Activated CD4-positive, CD25-positive, alpha-beta regulatory T cell treated with anti-CD3 and anti-CD28 coated beads, Interleukin-2, amount 50 U/mL, for 24 hours (primary cell): ENCODE measurements around the gene COL19A1.
A peak's percentile ranks its signal among the peaks of the same experiment; 100 is the strongest.

ENCODE experiments used
- ATAC-seq, 2 donors: fragments of 150-1000 bp; cut with Tn5 transposase; one replicate each; pipeline ENCODE4 v1.10.0; 2021; ENCODE audit warnings: mild to moderate bottlenecking in 1 of 2, moderate library complexity in 1 of 2

Gene COL19A1

DNA sequence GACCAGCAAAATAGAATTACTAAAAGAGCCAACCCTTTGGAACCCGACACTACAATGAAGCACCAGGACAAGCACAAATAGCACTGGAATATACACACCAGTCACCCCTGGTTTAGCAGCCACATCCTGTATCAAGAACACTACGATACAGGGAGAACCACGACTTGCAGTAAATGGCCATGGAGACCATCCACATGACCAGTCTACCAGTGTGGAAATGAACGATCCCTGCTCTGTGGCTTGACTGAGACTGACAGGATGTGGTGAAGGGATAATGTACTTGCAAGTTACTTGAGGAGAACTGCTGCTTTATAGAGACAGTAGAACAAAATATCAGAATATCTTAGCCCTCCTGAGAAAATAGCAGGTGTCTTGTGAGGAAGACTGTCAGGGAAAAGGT, 266.9 kb downstream of the COL19A1 start:
- ATAC-seq = no peak

DNA sequence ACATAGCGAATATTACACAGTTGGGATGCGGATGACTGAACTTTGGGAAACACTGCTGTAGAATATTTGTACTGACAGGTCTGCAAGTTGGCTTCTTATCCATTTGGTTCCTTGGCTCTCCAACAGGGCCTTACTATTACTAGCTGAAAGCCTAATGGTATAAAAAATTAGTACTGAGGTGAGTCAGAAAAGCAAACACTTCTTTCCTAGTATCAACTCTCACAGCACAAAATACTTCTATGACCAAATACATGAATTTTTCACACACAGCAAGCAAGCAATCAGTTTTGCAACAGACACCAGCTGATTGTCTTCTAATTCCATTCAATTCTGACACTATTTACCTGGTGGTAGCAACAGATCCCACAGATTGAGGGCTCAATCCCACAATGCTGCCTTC, 268.2 kb downstream of the COL19A1 start:
- ATAC-seq = no peak

- no peak for ATAC-seq
Observed at GRCh38 chr6:70135219-70136160, 269.1 kb downstream of the COL19A1 start.

- ATAC-seq = no peak
Observed at GRCh38 chr6:70136996-70137395, 270.6 kb downstream of the COL19A1 start.

- ATAC-seq = no peak
Observed at GRCh38 chr6:70140496-70140895, 274.1 kb downstream of the COL19A1 start.

DNA sequence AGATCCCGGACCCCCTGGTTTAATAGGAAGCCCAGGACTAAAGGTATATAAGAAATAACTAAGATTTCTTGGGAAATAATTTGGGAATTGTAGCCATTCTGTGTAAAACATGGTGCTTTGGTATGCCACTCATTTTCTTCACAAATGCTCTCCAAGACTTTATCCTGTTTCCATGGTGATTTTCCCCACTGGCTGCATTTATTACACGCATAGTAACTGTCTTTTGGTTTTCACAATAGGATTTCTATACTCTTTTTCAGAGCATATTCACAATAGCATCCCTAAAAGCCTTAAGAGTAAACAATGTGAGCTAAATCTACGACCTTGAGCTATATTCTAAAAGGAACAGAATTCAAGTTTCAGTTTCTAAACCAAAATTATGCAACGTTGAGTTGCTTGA, 275.7 kb downstream of the COL19A1 start:
- no peak for ATAC-seq

GRCh38 chr6:70145178-70145577, 278.8 kb downstream of the COL19A1 start:
- ATAC-seq = no peak

GRCh38 chr6:70149209-70149788, 282.9 kb downstream of the COL19A1 start:
- ATAC-seq = no peak

DNA sequence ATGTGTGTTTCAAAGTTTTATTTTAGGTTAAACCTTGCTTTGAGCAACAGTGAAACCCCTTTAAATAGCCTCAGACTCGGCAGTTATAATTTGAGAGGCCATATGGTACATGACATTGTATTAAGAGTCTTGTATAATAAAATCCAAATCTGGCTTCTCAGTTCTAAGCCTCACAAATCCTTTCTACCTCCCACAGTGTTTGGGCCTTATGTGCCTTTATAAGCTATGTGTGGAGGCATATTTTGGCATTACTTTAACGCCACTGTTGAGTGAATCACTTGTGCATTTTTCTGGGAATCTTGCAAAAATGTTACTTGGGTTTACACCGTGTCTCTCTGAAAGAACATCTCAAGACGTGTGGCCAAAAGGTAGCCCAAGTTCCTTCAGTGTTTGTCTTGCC, 284.2 kb downstream of the COL19A1 start:
- no peak for ATAC-seq

- ATAC-seq = no peak
Observed at GRCh38 chr6:70151616-70152015, 285.3 kb downstream of the COL19A1 start.

DNA sequence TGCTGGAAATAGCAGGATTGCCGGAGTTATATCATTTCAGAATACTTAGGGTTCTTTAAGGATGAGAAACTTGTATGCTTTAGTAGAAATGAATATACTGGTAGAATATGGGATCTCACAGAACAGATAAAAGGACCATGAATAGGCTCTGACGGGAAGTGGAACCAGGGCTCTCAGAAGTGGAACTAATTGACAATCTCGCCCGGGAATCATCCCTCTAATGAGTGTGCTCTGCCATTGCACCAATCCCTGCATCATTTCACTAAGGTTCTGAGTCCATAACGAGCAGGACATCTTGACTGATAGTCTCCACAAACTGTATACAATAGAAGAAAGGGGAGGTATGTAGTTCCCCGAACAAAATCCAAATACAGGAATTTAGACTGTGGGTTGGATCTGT, 286.4 kb downstream of the COL19A1 start:
- ATAC-seq = no peak

DNA sequence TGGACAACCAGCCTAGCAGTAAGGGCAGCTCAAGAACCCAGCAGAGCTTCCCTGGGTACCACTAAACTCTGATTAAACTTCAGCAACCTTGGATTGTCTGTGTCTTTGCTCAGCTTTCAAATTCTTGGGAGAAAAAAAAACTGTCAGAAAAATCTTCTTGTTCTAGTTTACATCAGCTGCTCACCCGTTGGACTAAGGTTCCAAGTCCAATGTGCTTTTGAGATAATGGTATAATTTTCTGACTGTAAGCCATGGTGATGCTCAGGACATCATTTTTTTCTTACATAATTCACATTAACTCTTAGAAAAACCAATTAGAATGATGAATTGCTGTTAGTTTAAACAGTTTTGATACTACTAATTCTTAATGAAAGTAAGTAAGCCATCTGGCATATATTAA, 290.7 kb downstream of the COL19A1 start:
- no peak for ATAC-seq

- ATAC-seq = no peak
Observed at GRCh38 chr6:70160276-70160675, 293.9 kb downstream of the COL19A1 start.

GRCh38 chr6:70162972-70163371, 296.6 kb downstream of the COL19A1 start:
- ATAC-seq = no peak

DNA sequence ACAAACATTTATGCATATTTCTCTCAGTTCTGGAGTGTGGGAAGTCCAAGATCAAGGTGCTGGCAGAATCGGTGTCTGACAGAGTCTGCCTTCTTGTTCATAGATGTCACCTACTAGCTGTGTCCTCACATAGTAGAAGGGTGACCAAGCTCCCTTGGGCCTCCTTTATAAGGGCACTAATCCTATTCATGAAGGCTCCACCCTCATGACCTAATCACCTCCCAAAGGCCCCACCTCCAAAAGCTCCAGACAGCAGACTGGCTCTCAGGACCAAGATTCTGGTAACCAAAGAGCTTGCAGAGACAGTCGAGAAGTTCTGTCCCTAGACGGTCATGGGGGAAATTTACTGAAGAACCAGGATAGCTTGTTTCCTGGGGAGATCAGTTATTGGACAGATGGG, 297.4 kb downstream of the COL19A1 start:
- peak in 1 of 2 donors; percentile 10 for ATAC-seq

GRCh38 chr6:70164556-70164955, 298.2 kb downstream of the COL19A1 start:
- ATAC-seq = no peak

GRCh38 chr6:70166088-70166958, 300.0 kb downstream of the COL19A1 start:
- ATAC-seq = peak in 1 of 2 donors; percentile 6

GRCh38 chr6:70168681-70169377, 302.5 kb downstream of the COL19A1 start:
- no peak for ATAC-seq

DNA sequence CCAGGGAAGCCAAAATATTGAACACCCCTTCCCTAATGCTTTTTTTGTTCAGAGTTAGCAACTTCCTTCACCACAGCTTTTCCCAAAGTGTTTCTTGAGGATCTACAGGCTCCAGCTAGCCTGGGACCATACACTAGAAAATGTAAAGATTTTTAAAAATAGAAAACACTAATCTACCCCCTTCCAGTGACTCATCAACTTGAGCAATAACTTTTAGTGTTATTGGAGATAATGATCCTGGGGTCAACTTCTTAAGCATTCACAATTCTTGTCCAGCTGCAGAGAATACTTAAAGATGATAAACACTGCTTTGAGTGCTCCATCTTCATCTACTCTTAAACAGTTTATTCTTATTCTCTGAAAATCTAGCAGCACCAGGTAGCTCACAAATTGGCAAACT, 304.9 kb downstream of the COL19A1 start:
- ATAC-seq = no peak

- no peak for ATAC-seq
Observed at GRCh38 chr6:70172252-70172651, 305.9 kb downstream of the COL19A1 start.

GRCh38 chr6:70175770-70176169, 309.4 kb downstream of the COL19A1 start:
- no peak for ATAC-seq

GRCh38 chr6:70176842-70177550, 310.6 kb downstream of the COL19A1 start:
- ATAC-seq = no peak
